K562 (cell line): Measurements from ENCODE around the gene RUVBL1. TPM values are rescaled to one million over a fixed set of nuclear protein-coding genes. Genes with fewer than 3 reads are reported as not detected.

Experiments
- ATAC-seq: fragments of 200-7000 bp; cut with Tn5 transposase; 3 replicates; pipeline ENCODE4 v1.9.1; 2020; ENCODE audit warnings: moderate library complexity
- BruUV-seq: library from RNA; stranded (reverse); fragments of 400-500 nt; replicated peaks from 2 replicates; lab custom pipeline; 2021; lab: Mats Ljungman, UMichigan
- CTCF ChIA-PET: fragments of 300-600 bp; formaldehyde crosslinking; extraction: SDS; loops from one replicate; lab custom pipeline; 2021; ENCODE audit warnings: low intra/inter-chr PET ratio; lab: Yijun Ruan, JAX
- POLR2A ChIA-PET: fragments of 300-600, 350-650 bp; sonication (Branson Sonifier 250); formaldehyde crosslinking; extraction: SDS; loops from one replicate; lab custom pipeline; 2021; ENCODE audit warnings: antibody characterized with exemption, inconsistent platforms; lab: Yijun Ruan, JAX
- DNase-seq, 4 experiments: peaks; one replicate each; pipeline versions ENCODE4 v3.0.0 to v3.0.0-alpha.2; 2011 to 2018; ENCODE audit warnings: low spot score in 3 of 4, mixed read lengths in 3 of 4; ENCODE audit errors: extremely low read depth in 1 of 4
- FAIRE-seq: peaks from 2 replicates; lab custom pipeline; 2011; peaks lifted over from hg19 to GRCh38; lab: Jason Lieb, UNC
- H2AFZ ChIP-seq: 2 replicates; pipeline ENCODE4 v1.6.0; 2011; ENCODE audit warnings: low read depth, low read length, control low read depth, inconsistent platforms
- H3K27ac ChIP-seq: fragments of 200-600 bp; 3 replicates; pipeline ENCODE4 v1.8.0; 2011; ENCODE audit warnings: low read depth, mild to moderate bottlenecking, control low read depth, inconsistent platforms, low read length, moderate library complexity, mixed read lengths; ENCODE audit errors: extremely low read depth
- H3K27me3 ChIP-seq, 2 experiments: fragments of 300-600 bp in 1 of 2; 2 replicates in 1 of 2; 3 replicates in 1 of 2; pipeline versions ENCODE4 v1.6.0 to v1.8.0; 2011; ENCODE audit warnings: inconsistent platforms in 2 of 2, low read length in 2 of 2, mild to moderate bottlenecking in 1 of 2, mixed read lengths in 1 of 2, moderate library complexity in 1 of 2; ENCODE audit not compliant: control insufficient read depth in 2 of 2, insufficient read depth in 2 of 2
- H3K36me3 ChIP-seq: fragments of 300-600 bp; 3 replicates; pipeline ENCODE4 v1.8.0; 2011; ENCODE audit warnings: mild to moderate bottlenecking, low read length, inconsistent platforms; ENCODE audit not compliant: control insufficient read depth, insufficient read depth
- H3K4me1 ChIP-seq, 2 experiments: fragments of 200-600 bp in 1 of 2; replicated peaks in 1 of 2; 2 replicates in 1 of 2; 3 replicates in 1 of 2; pipeline versions ENCODE4 v1.5.1 to v1.8.0; 2011; ENCODE audit warnings: inconsistent platforms in 2 of 2, low read length in 2 of 2, mild to moderate bottlenecking in 1 of 2, mixed read lengths in 1 of 2, moderate library complexity in 1 of 2; ENCODE audit not compliant: control insufficient read depth in 2 of 2, insufficient read depth in 2 of 2
- H3K4me2 ChIP-seq: 2 replicates; pipeline ENCODE4 v1.6.1; 2011; ENCODE audit warnings: low read length, control low read depth, inconsistent platforms, mixed read lengths; ENCODE audit not compliant: insufficient read depth
- H3K4me3 ChIP-seq: fragments of 200-600 bp; sonication (generic), shearing (Covaris generic); 2 replicates; pipeline ENCODE4 v1.5.1; 2016; ENCODE audit warnings: control low read depth, inconsistent platforms
- H3K79me2 ChIP-seq: fragments of 200-600 bp; 3 replicates; pipeline ENCODE4 v1.8.0; 2011; ENCODE audit warnings: low read length, inconsistent platforms; ENCODE audit not compliant: control insufficient read depth, insufficient read depth
- H3K9ac ChIP-seq, 2 experiments: 2 replicates each; pipeline versions ENCODE4 v1.6.0 to v1.6.1; 2011; ENCODE audit warnings: low read depth in 2 of 2, low read length in 2 of 2, control low read depth in 1 of 2, inconsistent platforms in 1 of 2, mild to moderate bottlenecking in 1 of 2, mixed read lengths in 1 of 2; ENCODE audit not compliant: insufficient read depth in 1 of 2
- H3K9me1 ChIP-seq: one replicate; pipeline ENCODE4 v1.6.0; 2011; ENCODE audit warnings: inconsistent platforms, mild to moderate bottlenecking, low read length, moderate library complexity; ENCODE audit not compliant: control insufficient read depth, insufficient read depth
- H3K9me3 ChIP-seq: replicated peaks from 2 replicates; pipeline ENCODE4 v1.5.1; 2011; ENCODE audit warnings: low read depth, low read length, inconsistent platforms; ENCODE audit not compliant: control insufficient read depth, insufficient read depth
- H4K20me1 ChIP-seq: replicated peaks from 2 replicates; pipeline ENCODE4 v1.6.1; 2011; ENCODE audit warnings: low read length, inconsistent platforms, mixed read lengths; ENCODE audit not compliant: control insufficient read depth, insufficient read depth
- FOXM1 ChIP-seq, 2 experiments: fragments of 450-650 bp in 1 of 2; sonication (generic) in 1 of 2; formaldehyde crosslinking in 1 of 2; IDR thresholded peaks; 2 replicates each; pipeline versions ENCODE4 v1.6.1 to v1.9.0; 2017 to 2022; ENCODE audit warnings: low read depth in 2 of 2, mild to moderate bottlenecking in 2 of 2, missing genetic modification reagents in 1 of 2, moderate library complexity in 1 of 2
- KDM2B ChIP-seq: fragments of 250-450 bp; sonication (Bioruptor Pico); IDR thresholded peaks from 2 replicates; pipeline ENCODE4 v1.8.0; 2021; ENCODE audit warnings: mild to moderate bottlenecking, moderate library complexity
- MCM2 ChIP-seq: fragments of 450-650 bp; IDR thresholded peaks from 2 replicates; pipeline ENCODE4 v1.6.1; 2017; ENCODE audit warnings: low read depth, mild to moderate bottlenecking
- MYNN ChIP-seq, 2 experiments: sonication (generic); formaldehyde crosslinking in 1 of 2; IDR thresholded peaks; 2 replicates each; pipeline versions ENCODE4 v1.5.0 to v1.6.1; 2016 to 2020; ENCODE audit warnings: antibody characterized with exemption in 1 of 2, missing genetic modification reagents in 1 of 2
- NCOR1 ChIP-seq: fragments of 450-650 bp; IDR thresholded peaks from 2 replicates; pipeline ENCODE4 v1.6.1; 2016; ENCODE audit warnings: mild to moderate bottlenecking, moderate library complexity
- POLR2A ChIP-seq: fragments of 450-650 bp; conservative IDR thresholded peaks from 2 replicates; pipeline ENCODE4 v1.6.1; 2016
- ZNF24 ChIP-seq: fragments of 450-650 bp; IDR thresholded peaks from 2 replicates; pipeline ENCODE4 v1.6.1; 2016
- ZNF274 ChIP-seq: IDR thresholded peaks from 2 replicates; pipeline ENCODE4 v1.6.1; 2011; ENCODE audit warnings: low read depth, mild to moderate bottlenecking, low read length, moderate library complexity, borderline replicate concordance
- WGBS: fragments of 100-300 bp; shearing (Covaris generic); methylation state at CpG from one replicate; pipeline ENCODE4 v1.1.6; 2016; ENCODE audit warnings: low coverage, mixed read lengths; ENCODE audit not compliant: insufficient coverage; ENCODE audit errors: missing lambda C conversion rate; 5-methylcytosine and 5-hydroxymethylcytosine counted together
- in situ Hi-C: fragments of 300-500 bp; cut with MboI; formaldehyde crosslinking; loops from 4 replicates; pipeline ENCODE4 v1.15.0; 2018; ENCODE audit warnings: inconsistent platforms, mixed read lengths
- intact Hi-C: fragments of 100-400 bp; cut with micrococcal nuclease; formaldehyde crosslinking; loops from 2 replicates; pipeline ENCODE4 v1.14.2; 2022
- polyA plus RNA-seq, 8 experiments: library from polyadenylated mRNA; depleted of rRNA in 4 of 8; stranded (reverse) in 5 of 8; unstranded in 3 of 8; fragments of >200 nt; fragmentation: Nextera tagmentation in 2 of 8; fragmentation: Illumina TruSeq in 1 of 8; extraction: Ambion mirVana in 2 of 8; extraction: Trizol in 1 of 8; gene quantifications; 2 replicates each; pipeline versions ENCODE4 v1.2.1 to v1.2.3, GENCODE V29; 2011 to 2014; ENCODE audit warnings: inconsistent platforms in 1 of 8, missing spikeins in 1 of 8
- total RNA-seq, 7 experiments: library from RNA; depleted of rRNA in 6 of 7; stranded (reverse); fragments of >200 nt in 6 of 7; fragmentation: Illumina TruSeq in 2 of 7; extraction: Trizol in 2 of 7; gene quantifications; 2 replicates each; pipeline versions ENCODE4 v1.2.1 to v1.2.3, GENCODE V29; 2011 to 2021; ENCODE audit warnings: low replicate concordance in 1 of 7
- TF ChIP-seq, protein P1 (sequence below): sonication (generic); formaldehyde crosslinking; IDR thresholded peaks from 2 replicates; pipeline ENCODE4 v1.8.0; 2023; ENCODE audit warnings: mild to moderate bottlenecking, missing genetic modification reagents
- TF ChIP-seq, protein P2 (sequence below): sonication (generic); formaldehyde crosslinking; IDR thresholded peaks from 2 replicates; pipeline ENCODE4 v1.8.1; 2022; ENCODE audit warnings: missing genetic modification reagents

Gene RUVBL1
- total and polyA plus RNA-seq, 9 of the 15 experiments (the other 6 are each of a cell fraction or from before 2014, with no cell fraction given), result 20.7 to 147 (median 113) TPM

DNA sequence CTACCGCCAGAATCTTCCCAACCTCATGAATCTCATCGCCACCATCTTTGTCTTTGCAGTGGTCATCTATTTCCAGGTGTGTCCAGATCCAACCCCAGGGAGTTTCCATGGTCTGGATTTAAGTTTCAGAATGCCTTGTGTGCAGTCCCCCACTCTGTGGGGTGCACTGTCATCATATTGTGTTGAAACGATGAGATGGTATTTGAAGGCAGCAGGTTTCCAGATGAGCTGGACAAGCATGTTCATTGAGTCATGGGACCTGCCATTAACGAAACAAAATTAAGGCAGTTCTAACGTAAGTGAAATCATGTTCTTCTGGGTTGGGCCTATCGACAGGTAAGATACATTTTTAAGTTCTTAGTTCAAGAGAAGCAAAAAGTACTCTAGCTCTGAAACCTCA is 58.6 kb downstream of the RUVBL1 start:
- FAIRE-seq (no peak), ATAC-seq (no peak), DNase-seq (no peak)
- intact Hi-C loops (no loop called here), in situ Hi-C loops (no loop called here)
- H3K36me3 ChIP-seq, result peaks cover 98% of the 10 kb centered on the region
- H3K9me3 ChIP-seq, result no peaks in the 10 kb centered on the region
- no peak overlapping the region for H3K4me2 ChIP-seq
- H3K79me2 ChIP-seq, result no peaks in the 10 kb centered on the region; the same call in 2 of the 3 replicates
- 92% methylated on average over 6 of the region's 6 CpGs for WGBS
- H3K27me3 ChIP-seq, result no peaks in the 10 kb centered on the region
- no peak overlapping the region for H3K27ac ChIP-seq
- H3K4me1 ChIP-seq, result peaks cover 0 to 3% of the 10 kb centered on the region in 2 experiments; a peak in 2 of 5 replicates
- no peaks in the 10 kb centered on the region for H3K9me1 ChIP-seq
- ChIA-PET CTCF (no interaction called here), POLR2A (interaction anchor here (0.9 to 3.5 kb wide), 5 partner anchors 8 to 17 kb away, joined by 3 to 25 read pairs (median 14); partner anchors contain the start of gene SEC61A1)
- H2AFZ ChIP-seq, result no peak overlapping the region
- TF ChIP-seq ZNF24 (no peak), FOXM1 (IDR thresholded peaks at IDR 0.05; ENCODE audit: low read depth) (no peak), FOXM1 (CRISPR knock-in tag; IDR thresholded peaks at IDR 0.05; ENCODE audit: low read depth) (no peak), MYNN (IDR thresholded peaks at IDR 0.05) (no peak), MYNN (CRISPR knock-in tag; IDR thresholded peaks at IDR 0.05) (no peak), MCM2 (no peak)
- peaks cover 7% of the 10 kb centered on the region for H4K20me1 ChIP-seq
- no peak overlapping the region for H3K9ac ChIP-seq
- no TSS peak for BruUV-seq
- no peak overlapping the region for H3K4me3 ChIP-seq

DNA sequence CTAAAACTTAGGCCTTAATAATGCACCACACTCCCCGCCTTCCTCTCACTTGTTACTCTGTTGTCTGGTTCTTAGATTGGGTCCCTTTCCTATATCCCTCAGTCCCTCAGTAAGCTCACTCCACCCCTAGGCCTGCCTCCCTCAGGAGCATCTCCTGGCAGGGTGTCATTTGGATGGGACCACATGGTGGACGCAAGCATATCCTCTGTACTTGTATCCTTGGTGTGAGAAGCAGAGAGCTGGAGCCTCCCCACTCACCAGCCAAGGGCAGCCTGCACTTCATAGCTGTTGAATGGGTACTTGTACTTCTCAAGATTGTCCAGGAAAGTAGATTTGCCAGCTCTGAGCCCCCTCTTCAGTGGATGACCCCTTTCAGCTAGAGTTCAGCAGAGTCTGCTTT is 59.7 kb downstream of the RUVBL1 start:
- no peak overlapping the region for H3K9ac ChIP-seq
- no peak for ATAC-seq
- FAIRE-seq, result no peak
- H3K36me3 ChIP-seq, result peaks cover 98% of the 10 kb centered on the region
- intact Hi-C loops, result no loop called here
- BruUV-seq, result no TSS peak
- no peaks in the 10 kb centered on the region for H3K9me1 ChIP-seq
- CTCF ChIA-PET, result no interaction called here
- no peaks in the 10 kb centered on the region for H3K9me3 ChIP-seq
- POLR2A ChIA-PET, result interaction anchor here (0.6 to 3.5 kb wide), 6 partner anchors 7 to 1529 kb away, joined by 3 to 25 read pairs (median 9); no protein-coding TSS in a partner anchor
- H3K4me2 ChIP-seq, result no peak overlapping the region
- WGBS, result 90% methylated on average over 2 of the region's 2 CpGs
- H4K20me1 ChIP-seq, result peaks cover 7% of the 10 kb centered on the region
- H3K27me3 ChIP-seq, result no peaks in the 10 kb centered on the region
- TF ChIP-seq NCOR1 (no peak), POLR2A (no peak), ZNF274 (no peak), KDM2B (CRISPR knock-in tag) (no peak)
- TF ChIP-seq, protein P1, sequence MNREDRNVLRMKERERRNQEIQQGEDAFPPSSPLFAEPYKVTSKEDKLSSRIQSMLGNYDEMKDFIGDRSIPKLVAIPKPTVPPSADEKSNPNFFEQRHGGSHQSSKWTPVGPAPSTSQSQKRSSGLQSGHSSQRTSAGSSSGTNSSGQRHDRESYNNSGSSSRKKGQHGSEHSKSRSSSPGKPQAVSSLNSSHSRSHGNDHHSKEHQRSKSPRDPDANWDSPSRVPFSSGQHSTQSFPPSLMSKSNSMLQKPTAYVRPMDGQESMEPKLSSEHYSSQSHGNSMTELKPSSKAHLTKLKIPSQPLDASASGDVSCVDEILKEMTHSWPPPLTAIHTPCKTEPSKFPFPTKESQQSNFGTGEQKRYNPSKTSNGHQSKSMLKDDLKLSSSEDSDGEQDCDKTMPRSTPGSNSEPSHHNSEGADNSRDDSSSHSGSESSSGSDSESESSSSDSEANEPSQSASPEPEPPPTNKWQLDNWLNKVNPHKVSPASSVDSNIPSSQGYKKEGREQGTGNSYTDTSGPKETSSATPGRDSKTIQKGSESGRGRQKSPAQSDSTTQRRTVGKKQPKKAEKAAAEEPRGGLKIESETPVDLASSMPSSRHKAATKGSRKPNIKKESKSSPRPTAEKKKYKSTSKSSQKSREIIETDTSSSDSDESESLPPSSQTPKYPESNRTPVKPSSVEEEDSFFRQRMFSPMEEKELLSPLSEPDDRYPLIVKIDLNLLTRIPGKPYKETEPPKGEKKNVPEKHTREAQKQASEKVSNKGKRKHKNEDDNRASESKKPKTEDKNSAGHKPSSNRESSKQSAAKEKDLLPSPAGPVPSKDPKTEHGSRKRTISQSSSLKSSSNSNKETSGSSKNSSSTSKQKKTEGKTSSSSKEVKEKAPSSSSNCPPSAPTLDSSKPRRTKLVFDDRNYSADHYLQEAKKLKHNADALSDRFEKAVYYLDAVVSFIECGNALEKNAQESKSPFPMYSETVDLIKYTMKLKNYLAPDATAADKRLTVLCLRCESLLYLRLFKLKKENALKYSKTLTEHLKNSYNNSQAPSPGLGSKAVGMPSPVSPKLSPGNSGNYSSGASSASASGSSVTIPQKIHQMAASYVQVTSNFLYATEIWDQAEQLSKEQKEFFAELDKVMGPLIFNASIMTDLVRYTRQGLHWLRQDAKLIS (CRISPR knock-in tag), result no peak
- TF ChIP-seq, protein P2, sequence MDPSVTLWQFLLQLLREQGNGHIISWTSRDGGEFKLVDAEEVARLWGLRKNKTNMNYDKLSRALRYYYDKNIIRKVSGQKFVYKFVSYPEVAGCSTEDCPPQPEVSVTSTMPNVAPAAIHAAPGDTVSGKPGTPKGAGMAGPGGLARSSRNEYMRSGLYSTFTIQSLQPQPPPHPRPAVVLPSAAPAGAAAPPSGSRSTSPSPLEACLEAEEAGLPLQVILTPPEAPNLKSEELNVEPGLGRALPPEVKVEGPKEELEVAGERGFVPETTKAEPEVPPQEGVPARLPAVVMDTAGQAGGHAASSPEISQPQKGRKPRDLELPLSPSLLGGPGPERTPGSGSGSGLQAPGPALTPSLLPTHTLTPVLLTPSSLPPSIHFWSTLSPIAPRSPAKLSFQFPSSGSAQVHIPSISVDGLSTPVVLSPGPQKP (CRISPR knock-in tag), result no peak
- in situ Hi-C loops, result no loop called here
- DNase-seq, result no peak
- no peaks in the 10 kb centered on the region; the same call in 2 of the 3 replicates for H3K79me2 ChIP-seq
- peaks cover 0 to 3% of the 10 kb centered on the region in 2 experiments; a peak in 2 of 5 replicates for H3K4me1 ChIP-seq
- no peak overlapping the region for H3K4me3 ChIP-seq
- H3K27ac ChIP-seq, result no peak overlapping the region
- H2AFZ ChIP-seq, result no peak overlapping the region
